ENCODE measurements around the gene CD163L1.

DNA sequence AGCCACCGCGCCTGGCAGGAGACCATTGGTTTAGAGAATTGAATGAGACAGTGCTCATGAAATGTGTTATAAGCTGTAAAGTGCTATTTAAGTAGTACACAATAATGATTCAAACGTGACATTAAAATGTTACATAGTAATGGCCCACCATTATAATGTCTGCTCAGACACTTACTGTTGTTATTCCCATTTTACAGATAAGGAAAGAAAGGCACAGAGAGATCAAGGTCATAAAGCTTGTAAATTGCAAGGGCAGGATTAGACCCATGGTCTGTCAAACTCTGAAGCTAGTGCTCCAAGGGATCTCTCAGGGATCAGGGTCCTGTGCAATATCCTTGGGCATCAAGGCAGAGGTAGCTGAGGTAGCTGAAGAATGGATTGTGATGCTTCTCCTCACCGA, 133.9 kb downstream of the CD163L1 start:
- TF ChIP-seq, protein P1, sequence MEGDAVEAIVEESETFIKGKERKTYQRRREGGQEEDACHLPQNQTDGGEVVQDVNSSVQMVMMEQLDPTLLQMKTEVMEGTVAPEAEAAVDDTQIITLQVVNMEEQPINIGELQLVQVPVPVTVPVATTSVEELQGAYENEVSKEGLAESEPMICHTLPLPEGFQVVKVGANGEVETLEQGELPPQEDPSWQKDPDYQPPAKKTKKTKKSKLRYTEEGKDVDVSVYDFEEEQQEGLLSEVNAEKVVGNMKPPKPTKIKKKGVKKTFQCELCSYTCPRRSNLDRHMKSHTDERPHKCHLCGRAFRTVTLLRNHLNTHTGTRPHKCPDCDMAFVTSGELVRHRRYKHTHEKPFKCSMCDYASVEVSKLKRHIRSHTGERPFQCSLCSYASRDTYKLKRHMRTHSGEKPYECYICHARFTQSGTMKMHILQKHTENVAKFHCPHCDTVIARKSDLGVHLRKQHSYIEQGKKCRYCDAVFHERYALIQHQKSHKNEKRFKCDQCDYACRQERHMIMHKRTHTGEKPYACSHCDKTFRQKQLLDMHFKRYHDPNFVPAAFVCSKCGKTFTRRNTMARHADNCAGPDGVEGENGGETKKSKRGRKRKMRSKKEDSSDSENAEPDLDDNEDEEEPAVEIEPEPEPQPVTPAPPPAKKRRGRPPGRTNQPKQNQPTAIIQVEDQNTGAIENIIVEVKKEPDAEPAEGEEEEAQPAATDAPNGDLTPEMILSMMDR (IDR thresholded peaks at IDR 0.05; ENCODE audit: insufficient read depth, low read length, poor library complexity, severe bottlenecking), result no peak
- TF ChIP-seq EZH2phosphoT487 (conservative IDR thresholded peaks at IDR 0.05; ENCODE audit: low read length), result no peak
